ENCODE measurements around the gene NRXN2.

The NRXN2 gene

GRCh38 chr11:64742889-64743590 is 20.0 kb upstream of the NRXN2 start:
- peak; percentile 32 for DNase-seq (ENCODE audit: low read depth)
- TF ChIP-seq CTCF (IDR thresholded peaks at IDR 0.05; ENCODE audit: low read length, missing control alignments): peak; percentile 46
- H3K4me3 ChIP-seq (replicated peaks; ENCODE audit: low read depth, low read length): peak overlapping the region; percentile 39

- peak overlapping the region; percentile 39 for H3K4me3 ChIP-seq (replicated peaks; ENCODE audit: low read depth, low read length)
- TF ChIP-seq CTCF (IDR thresholded peaks at IDR 0.05; ENCODE audit: low read length, missing control alignments): no peak
- no peak for DNase-seq (ENCODE audit: low read depth)
Observed at GRCh38 chr11:64742087-64742888, 19.3 kb upstream of the NRXN2 start.

GRCh38 chr11:64741375-64742086 is 18.5 kb upstream of the NRXN2 start:
- H3K4me3 ChIP-seq (replicated peaks; ENCODE audit: low read depth, low read length): no peak overlapping the region
- DNase-seq (ENCODE audit: low read depth): no peak
- TF ChIP-seq CTCF (IDR thresholded peaks at IDR 0.05; ENCODE audit: low read length, missing control alignments): no peak

GRCh38 chr11:64739871-64740270 is 16.9 kb upstream of the NRXN2 start:
- TF ChIP-seq CTCF (IDR thresholded peaks at IDR 0.05; ENCODE audit: low read length, missing control alignments): no peak
- no peak for DNase-seq (ENCODE audit: low read depth)
- H3K4me3 ChIP-seq (replicated peaks; ENCODE audit: low read depth, low read length): no peak overlapping the region

GRCh38 chr11:64736654-64737053 is 13.7 kb upstream of the NRXN2 start:
- DNase-seq (ENCODE audit: low read depth): no peak
- TF ChIP-seq CTCF (IDR thresholded peaks at IDR 0.05; ENCODE audit: low read length, missing control alignments): no peak

GRCh38 chr11:64735725-64736259 is 12.8 kb upstream of the NRXN2 start:
- DNase-seq (ENCODE audit: low read depth): no peak
- TF ChIP-seq CTCF (IDR thresholded peaks at IDR 0.05; ENCODE audit: low read length, missing control alignments): no peak
- no peak overlapping the region for H3K4me3 ChIP-seq (replicated peaks; ENCODE audit: low read depth, low read length)

More at GRCh38 chr11:64736654-64737053, 13.7 kb upstream of the NRXN2 start:
- H3K4me3 ChIP-seq (replicated peaks; ENCODE audit: low read depth, low read length): no peak overlapping the region

Measured in fibroblast of pulmonary artery (primary cell).